GM06990 (cell line): ENCODE measurements around the gene KANK4.

Experiments used
- DNase-seq: peaks from one replicate; pipeline ENCODE4 v3.0.0-alpha.2; 2011; ENCODE audit not compliant: insufficient read length; ENCODE audit errors: extremely low read depth
- H3K27me3 ChIP-seq: replicated peaks from 2 replicates; pipeline ENCODE4 v1.6.0; 2011; ENCODE audit warnings: low read length; ENCODE audit not compliant: control insufficient read depth, insufficient read depth
- H3K36me3 ChIP-seq: 2 replicates; pipeline ENCODE4 v1.5.1; 2011; ENCODE audit warnings: low read length; ENCODE audit not compliant: control insufficient read depth, insufficient read depth
- H3K4me3 ChIP-seq: replicated peaks from 2 replicates; pipeline ENCODE4 v1.5.1; 2011; ENCODE audit warnings: low read depth, mild to moderate bottlenecking, control low read depth, low read length
- CTCF ChIP-seq: IDR thresholded peaks from 2 replicates; pipeline ENCODE4 v1.5.1; 2011; ENCODE audit warnings: low read length, control low read depth, mild to moderate bottlenecking, inconsistent platforms; ENCODE audit not compliant: insufficient read depth, poor library complexity, severe bottlenecking

Gene KANK4

GRCh38 chr1:62343911-62344310 is 24.7 kb upstream of the KANK4 start:
- no peak overlapping the region for H3K4me3 ChIP-seq
- DNase-seq, result no peak
- TF ChIP-seq CTCF, result no peak
- H3K36me3 ChIP-seq, result no peaks in the 10 kb centered on the region
- no peaks in the 10 kb centered on the region for H3K27me3 ChIP-seq

GRCh38 chr1:62342270-62342669 is 23.0 kb upstream of the KANK4 start:
- Histone ChIP-seq H3K4me3 (no peak overlapping the region), H3K36me3 (no peaks in the 10 kb centered on the region), H3K27me3 (no peaks in the 10 kb centered on the region)
- TF ChIP-seq CTCF, result no peak
- no peak for DNase-seq

- Histone ChIP-seq H3K4me3 (no peak overlapping the region), H3K36me3 (no peaks in the 10 kb centered on the region), H3K27me3 (no peaks in the 10 kb centered on the region)
- DNase-seq, result no peak
- no peak for TF ChIP-seq CTCF
Measured at GRCh38 chr1:62341615-62342014, 22.4 kb upstream of the KANK4 start.

GRCh38 chr1:62341089-62341488 is 21.9 kb upstream of the KANK4 start:
- Histone ChIP-seq H3K4me3 (no peak overlapping the region), H3K27me3 (no peaks in the 10 kb centered on the region), H3K36me3 (no peaks in the 10 kb centered on the region)
- no peak for TF ChIP-seq CTCF
- no peak for DNase-seq

GRCh38 chr1:62337706-62338631 is 18.7 kb upstream of the KANK4 start:
- no peaks in the 10 kb centered on the region for H3K36me3 ChIP-seq
- no peak for TF ChIP-seq CTCF
- no peak overlapping the region for H3K4me3 ChIP-seq
- DNase-seq, result no peak
- no peaks in the 10 kb centered on the region for H3K27me3 ChIP-seq
